Measurements from ENCODE around the gene TNK1.

Gene TNK1

GRCh38 chr17:7370853-7371252, 10.0 kb upstream of the TNK1 start (continued):
- no peak for TF ChIP-seq ZNF398 (tag by site-specific recombination; IDR thresholded peaks at IDR 0.05)

- POLR2A ChIA-PET: no interaction called here
- Histone ChIP-seq H3K27ac (ENCODE audit: extremely low read depth, low read depth, low read length) (no peak overlapping the region), H3K9me3 (ENCODE audit: control insufficient read depth, insufficient read depth, low read depth, low read length) (no peaks in the 10 kb centered on the region), H3K36me3 (ENCODE audit: control insufficient read depth in 2 of 2, insufficient read depth in 1 of 2, low read length in 2 of 2) (no peaks in the 10 kb centered on the region), H3K4me1 (ENCODE audit: control insufficient read depth, insufficient read depth, low read length) (no peaks in the 10 kb centered on the region), H3K4me3 (ENCODE audit: low read depth, low read length) (no peak overlapping the region)
- CTCF ChIA-PET: interaction anchor here (2.4 kb wide), 1 partner anchor 18 kb away, joined by 21 read pairs; the partner anchor contains the start of gene TMEM95
- TF ChIP-seq KLF8 (tag by site-specific recombination; IDR thresholded peaks at IDR 0.05): 0 out of 2 replicates have a peak, but pooled peaks have one; percentile 27
- peak; percentile 93 for TF ChIP-seq ZNF2 (tag by site-specific recombination; IDR thresholded peaks at IDR 0.05)
- peak; percentile 50; the same call in 1 of the 2 replicates for TF ChIP-seq ZNF280D (tag by site-specific recombination; IDR thresholded peaks at IDR 0.05)
- TF ChIP-seq GLIS2 (tag by site-specific recombination; IDR thresholded peaks at IDR 0.05): no peak
- peak; percentile 51 for TF ChIP-seq GLIS1 (tag by site-specific recombination; IDR thresholded peaks at IDR 0.05)
These were observed 6.5 kb upstream of the TNK1 start for GRCh38 chr17:7374353-7374752.

GRCh38 chr17:7379134-7379533, 1.8 kb upstream of the TNK1 start:
- ChIA-PET CTCF (no interaction called here), POLR2A (no interaction called here)
- Histone ChIP-seq H3K4me3 (ENCODE audit: low read depth, low read length) (no peak overlapping the region), H3K9me3 (ENCODE audit: control insufficient read depth, insufficient read depth, low read depth, low read length) (no peaks in the 10 kb centered on the region), H3K27ac (ENCODE audit: extremely low read depth, low read depth, low read length) (no peak overlapping the region), H3K4me1 (ENCODE audit: control insufficient read depth, insufficient read depth, low read length) (no peaks in the 10 kb centered on the region), H3K36me3 (ENCODE audit: control insufficient read depth in 2 of 2, insufficient read depth in 1 of 2, low read length in 2 of 2) (no peaks in the 10 kb centered on the region)
- TF ChIP-seq ZBTB7A (tag by site-specific recombination; IDR thresholded peaks at IDR 0.05; ENCODE audit: low read depth) (no peak), SETDB1 (IDR thresholded peaks at IDR 0.05; ENCODE audit: insufficient read length, low read length) (peak; percentile 20), ZSCAN16 (tag by site-specific recombination; IDR thresholded peaks at IDR 0.05) (no peak), ZNF580 (tag by site-specific recombination; IDR thresholded peaks at IDR 0.05) (0 out of 2 replicates have a peak, but pooled peaks have one; percentile 39), ZNF558 (tag by site-specific recombination; IDR thresholded peaks at IDR 0.05) (peak; percentile 77), ZBTB26 (tag by site-specific recombination; optimal IDR thresholded peaks at IDR 0.05) (no peak), ZNF280D (tag by site-specific recombination; IDR thresholded peaks at IDR 0.05) (0 out of 2 replicates have a peak, but pooled peaks have one; percentile 52), ZFP41 (tag by site-specific recombination; IDR thresholded peaks at IDR 0.05; ENCODE audit: borderline replicate concordance) (no peak)

All from HEK293 (cell line).